ENCODE data around the gene WWTR1. TPM values are rescaled to one million over a fixed set of nuclear protein-coding genes. Genes with fewer than 3 reads are reported as not detected.
A peak's percentile ranks its signal among the peaks of the same experiment; 100 is the strongest.

Gene WWTR1
- total RNA-seq, 6 donors from 2014 or later: 77.5 to 119 (median 107) TPM

DNA sequence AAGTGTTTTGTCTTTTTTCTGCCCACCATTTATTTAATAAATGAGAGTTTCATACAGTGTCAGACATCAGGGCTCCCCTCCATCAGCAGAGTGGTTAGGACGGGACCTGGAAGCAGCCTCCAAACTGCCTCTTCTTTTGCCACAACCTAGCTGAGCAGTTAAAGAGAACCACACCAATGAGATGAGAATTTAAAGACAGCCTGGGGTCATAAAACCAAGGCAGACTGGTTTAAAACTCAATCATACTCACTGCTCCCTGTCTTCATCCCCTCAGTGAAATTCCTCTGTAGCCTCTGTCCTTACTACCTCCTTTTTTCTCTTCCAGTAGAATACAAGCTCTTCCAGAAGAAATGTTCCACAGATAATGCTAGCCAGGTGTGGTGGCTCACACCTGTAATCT, 78.7 kb downstream of the WWTR1 start:
- no peaks in the 10 kb centered on the region for H3K9me3 ChIP-seq
- H3K4me3 ChIP-seq: no peak overlapping the region
- TF ChIP-seq EP300 (IDR thresholded peaks at IDR 0.05): no peak
- no peak for TF ChIP-seq POLR2A (IDR thresholded peaks at IDR 0.05)
- TF ChIP-seq POLR2AphosphoS5 (IDR thresholded peaks at IDR 0.05): no peak
- TF ChIP-seq, protein P1, sequence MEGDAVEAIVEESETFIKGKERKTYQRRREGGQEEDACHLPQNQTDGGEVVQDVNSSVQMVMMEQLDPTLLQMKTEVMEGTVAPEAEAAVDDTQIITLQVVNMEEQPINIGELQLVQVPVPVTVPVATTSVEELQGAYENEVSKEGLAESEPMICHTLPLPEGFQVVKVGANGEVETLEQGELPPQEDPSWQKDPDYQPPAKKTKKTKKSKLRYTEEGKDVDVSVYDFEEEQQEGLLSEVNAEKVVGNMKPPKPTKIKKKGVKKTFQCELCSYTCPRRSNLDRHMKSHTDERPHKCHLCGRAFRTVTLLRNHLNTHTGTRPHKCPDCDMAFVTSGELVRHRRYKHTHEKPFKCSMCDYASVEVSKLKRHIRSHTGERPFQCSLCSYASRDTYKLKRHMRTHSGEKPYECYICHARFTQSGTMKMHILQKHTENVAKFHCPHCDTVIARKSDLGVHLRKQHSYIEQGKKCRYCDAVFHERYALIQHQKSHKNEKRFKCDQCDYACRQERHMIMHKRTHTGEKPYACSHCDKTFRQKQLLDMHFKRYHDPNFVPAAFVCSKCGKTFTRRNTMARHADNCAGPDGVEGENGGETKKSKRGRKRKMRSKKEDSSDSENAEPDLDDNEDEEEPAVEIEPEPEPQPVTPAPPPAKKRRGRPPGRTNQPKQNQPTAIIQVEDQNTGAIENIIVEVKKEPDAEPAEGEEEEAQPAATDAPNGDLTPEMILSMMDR (IDR thresholded peaks at IDR 0.05): no peak
- no peaks in the 10 kb centered on the region for H3K27me3 ChIP-seq
- no peak for ATAC-seq (ENCODE audit: low FRiP score in 2 of 2)
- 89 to 100% methylated on average over 1 of the region's 1 CpG for WGBS, 2 donors
- no peaks in the 10 kb centered on the region for H3K36me3 ChIP-seq
- DNase-seq: no peak
- peak overlapping the region in 1 of 4 donors; percentile 40 for H3K27ac ChIP-seq
- H3K4me1 ChIP-seq: peaks cover 56 to 79% (median 64%) of the 10 kb centered on the region in 4 donors

DNA sequence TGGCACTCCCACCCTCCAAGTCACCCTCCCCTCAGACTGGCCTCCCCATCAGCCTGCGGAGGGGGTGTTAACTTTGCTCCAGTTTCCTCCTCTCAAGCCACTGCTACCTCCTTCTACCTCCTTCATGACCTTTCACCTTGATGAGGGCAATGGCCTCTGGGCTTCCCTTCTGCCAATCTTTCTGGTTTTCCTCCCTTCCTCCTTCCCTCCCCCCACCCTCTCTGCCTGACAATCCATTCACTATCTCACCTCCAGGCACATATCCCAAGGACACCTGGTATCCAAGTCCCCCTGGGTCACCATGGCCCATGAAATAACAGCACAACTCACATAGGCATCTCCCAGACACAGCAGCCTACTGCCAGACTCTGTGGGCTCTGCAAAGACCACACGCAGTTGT, 80.0 kb downstream of the WWTR1 start:
- ATAC-seq (ENCODE audit: low FRiP score in 2 of 2) (no peak), DNase-seq (no peak)
- H3K27ac ChIP-seq: peak overlapping the region in 2 of 4 donors; percentile 19 to 82
- H3K36me3 ChIP-seq: no peaks in the 10 kb centered on the region
- 90 to 92% methylated on average over 2 of the region's 2 CpGs for WGBS, 2 donors
- H3K4me3 ChIP-seq: no peak overlapping the region
- TF ChIP-seq POLR2A (IDR thresholded peaks at IDR 0.05) (no peak), EP300 (IDR thresholded peaks at IDR 0.05) (no peak)
- no peaks in the 10 kb centered on the region for H3K9me3 ChIP-seq
- H3K27me3 ChIP-seq: no peaks in the 10 kb centered on the region
- peaks cover 52 to 85% (median 60%) of the 10 kb centered on the region in 4 donors for H3K4me1 ChIP-seq

DNA sequence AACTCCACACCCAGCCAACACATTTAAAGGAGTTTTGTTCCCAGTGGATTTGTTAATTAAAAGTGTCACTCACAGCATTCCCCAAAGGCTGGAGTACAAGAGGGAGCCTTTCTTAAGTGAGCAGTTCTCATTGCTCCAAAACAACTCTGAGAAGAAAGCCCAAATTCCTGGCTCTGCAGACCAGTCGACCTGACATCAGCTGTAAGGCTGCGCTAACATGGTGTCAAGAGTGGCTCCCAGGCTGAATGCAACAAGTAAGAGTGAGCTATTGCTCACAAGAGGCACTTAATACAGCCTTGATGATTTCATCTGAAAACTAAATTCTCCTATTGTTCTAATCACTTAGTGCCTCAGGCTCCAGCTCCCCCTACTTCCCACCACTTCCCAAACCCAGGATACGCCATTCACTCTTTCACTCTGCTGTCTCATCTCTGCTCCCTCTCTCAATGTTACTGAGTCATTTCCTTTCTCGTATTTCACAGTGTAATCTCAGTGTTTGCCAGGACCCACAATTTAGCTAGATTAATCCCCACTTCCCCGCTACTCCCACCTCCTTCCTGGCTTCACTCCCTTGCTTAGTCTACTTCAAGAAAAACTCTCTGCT, 81.8 kb downstream of the WWTR1 start:
- TF ChIP-seq, protein P1 (IDR thresholded peaks at IDR 0.05): no peak
- peak; percentile 18 to 75 for TF ChIP-seq POLR2AphosphoS5 (IDR thresholded peaks at IDR 0.05)
- peak in 3 of 4 donors; percentile 25 to 59 (median 40) for TF ChIP-seq EP300 (IDR thresholded peaks at IDR 0.05)
- TF ChIP-seq POLR2A (IDR thresholded peaks at IDR 0.05): no peak
- Histone ChIP-seq H3K4me3 (no peak overlapping the region), H3K9me3 (no peaks in the 10 kb centered on the region), H3K27me3 (no peaks in the 10 kb centered on the region), H3K4me1 (peaks cover 37 to 78% (median 53%) of the 10 kb centered on the region in 4 donors), H3K27ac (peak overlapping the region; percentile 23 to 82 (median 68)), H3K36me3 (peaks cover 0 to 15% (median 2%) of the 10 kb centered on the region in 4 donors)
- 26 to 28% methylated on average over 5 of the region's 5 CpGs for WGBS, 2 donors
- peak; percentile 69 to 88 for ATAC-seq (ENCODE audit: low FRiP score in 2 of 2)
- no peak for DNase-seq

DNA sequence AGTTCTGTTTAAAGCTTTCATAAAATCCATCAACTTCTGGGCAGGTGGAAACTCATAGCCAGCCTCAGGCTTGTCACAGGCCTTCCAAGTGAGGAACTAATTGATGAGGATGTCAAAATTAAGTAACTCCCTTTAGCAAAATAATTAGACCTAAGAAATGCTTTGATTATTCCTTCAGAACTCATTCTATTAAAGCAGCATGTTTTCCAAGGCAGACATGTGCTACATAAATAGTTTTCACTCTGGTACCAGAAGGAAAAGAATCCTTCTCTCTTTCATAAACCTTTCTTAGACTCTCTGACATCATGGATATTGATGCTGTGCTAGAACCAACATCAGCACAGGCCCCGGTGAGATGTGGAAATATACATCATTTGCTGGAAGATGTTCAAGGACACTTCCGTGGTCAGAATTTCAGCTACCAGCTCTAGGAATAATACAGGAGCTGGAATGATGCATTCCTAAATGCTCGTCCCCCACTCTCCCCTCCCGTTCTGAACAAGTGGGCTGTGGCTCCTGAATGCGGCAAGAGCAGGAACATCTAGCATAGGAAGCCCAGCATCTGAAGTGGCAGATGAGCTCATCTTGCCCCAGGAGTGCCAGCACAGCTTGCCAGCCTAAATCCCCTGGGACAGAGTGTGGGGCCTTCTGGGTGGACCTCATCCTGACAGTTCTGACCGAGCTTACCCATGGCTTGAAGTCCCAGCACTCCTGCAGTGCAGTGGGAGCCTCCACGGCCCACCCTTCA, 82.4 kb downstream of the WWTR1 start:
- H3K27ac ChIP-seq: peak overlapping the region; percentile 23 to 82 (median 68)
- H3K9me3 ChIP-seq: no peaks in the 10 kb centered on the region
- DNase-seq (peak in 1 of 2 donors; percentile 45), ATAC-seq (ENCODE audit: low FRiP score in 2 of 2) (peak; percentile 31 to 56)
- 31 to 48% methylated on average over 5 to 7 of the region's 7 CpGs for WGBS, 2 donors
- peak in 1 of 2 donors; percentile 29 for TF ChIP-seq POLR2AphosphoS5 (IDR thresholded peaks at IDR 0.05)
- TF ChIP-seq POLR2A (IDR thresholded peaks at IDR 0.05): no peak
- TF ChIP-seq, protein P1 (IDR thresholded peaks at IDR 0.05): no peak
- TF ChIP-seq EP300 (IDR thresholded peaks at IDR 0.05): peak in 1 of 4 donors; percentile 32
- no peaks in the 10 kb centered on the region for H3K27me3 ChIP-seq
- peaks cover 0 to 15% (median 2%) of the 10 kb centered on the region in 4 donors for H3K36me3 ChIP-seq
- H3K4me3 ChIP-seq: no peak overlapping the region
- peaks cover 31 to 71% (median 48%) of the 10 kb centered on the region in 4 donors for H3K4me1 ChIP-seq

DNA sequence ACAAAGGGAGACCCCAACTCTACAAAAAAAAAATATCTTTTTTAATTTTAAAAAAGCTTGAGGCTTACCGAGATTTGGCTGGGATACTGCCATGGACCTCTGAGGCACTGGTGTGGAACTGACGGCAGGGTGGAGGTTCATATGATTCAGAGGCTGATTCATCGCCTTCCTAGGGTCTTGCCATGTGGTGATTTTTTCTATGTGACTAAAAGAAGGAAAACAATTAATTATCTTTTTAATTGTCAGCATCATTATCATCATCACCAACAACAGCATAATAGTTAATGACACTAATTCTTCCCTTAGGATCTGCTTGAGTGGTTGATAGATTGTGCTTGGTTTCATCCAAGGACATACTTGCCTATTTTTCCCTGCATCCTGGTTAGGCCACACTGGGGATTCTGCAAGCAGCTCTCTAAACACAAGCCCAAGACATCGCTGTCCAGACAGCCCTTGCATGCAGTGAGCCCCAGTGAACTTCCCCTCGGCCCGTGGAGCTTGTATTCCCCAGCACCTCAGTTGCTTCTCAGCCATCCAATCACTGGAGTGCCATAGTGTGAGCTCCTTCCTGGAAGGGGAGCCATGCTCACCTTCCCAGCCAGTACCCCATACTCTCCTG, 84.9 kb downstream of the WWTR1 start:
- H3K4me1 ChIP-seq: peaks cover 31 to 52% (median 38%) of the 10 kb centered on the region in 4 donors
- H3K36me3 ChIP-seq: peaks cover 0 to 23% (median 2%) of the 10 kb centered on the region in 4 donors
- TF ChIP-seq POLR2AphosphoS5 (IDR thresholded peaks at IDR 0.05) (no peak), POLR2A (IDR thresholded peaks at IDR 0.05) (no peak), EP300 (IDR thresholded peaks at IDR 0.05) (no peak)
- TF ChIP-seq, protein P1 (IDR thresholded peaks at IDR 0.05): no peak
- peak overlapping the region in 2 of 4 donors; percentile 21 to 38 for H3K27ac ChIP-seq
- ATAC-seq (ENCODE audit: low FRiP score in 2 of 2): peak in 1 of 2 donors; percentile 80
- DNase-seq: no peak
- H3K4me3 ChIP-seq: no peak overlapping the region
- H3K27me3 ChIP-seq: no peaks in the 10 kb centered on the region
- H3K9me3 ChIP-seq: no peaks in the 10 kb centered on the region
- 79 to 93% methylated on average over 6 of the region's 6 CpGs for WGBS, 2 donors

Data from upper lobe of left lung (tissue), 6 donors.